ENCODE measurements around the gene PRAMEF2.
"Not testable (repeated sequence)": the region's sequence is repeated elsewhere in the genome, so short reads cannot be mapped to it uniquely, and the experiment has no call there.

PRAMEF2 gene

DNA sequence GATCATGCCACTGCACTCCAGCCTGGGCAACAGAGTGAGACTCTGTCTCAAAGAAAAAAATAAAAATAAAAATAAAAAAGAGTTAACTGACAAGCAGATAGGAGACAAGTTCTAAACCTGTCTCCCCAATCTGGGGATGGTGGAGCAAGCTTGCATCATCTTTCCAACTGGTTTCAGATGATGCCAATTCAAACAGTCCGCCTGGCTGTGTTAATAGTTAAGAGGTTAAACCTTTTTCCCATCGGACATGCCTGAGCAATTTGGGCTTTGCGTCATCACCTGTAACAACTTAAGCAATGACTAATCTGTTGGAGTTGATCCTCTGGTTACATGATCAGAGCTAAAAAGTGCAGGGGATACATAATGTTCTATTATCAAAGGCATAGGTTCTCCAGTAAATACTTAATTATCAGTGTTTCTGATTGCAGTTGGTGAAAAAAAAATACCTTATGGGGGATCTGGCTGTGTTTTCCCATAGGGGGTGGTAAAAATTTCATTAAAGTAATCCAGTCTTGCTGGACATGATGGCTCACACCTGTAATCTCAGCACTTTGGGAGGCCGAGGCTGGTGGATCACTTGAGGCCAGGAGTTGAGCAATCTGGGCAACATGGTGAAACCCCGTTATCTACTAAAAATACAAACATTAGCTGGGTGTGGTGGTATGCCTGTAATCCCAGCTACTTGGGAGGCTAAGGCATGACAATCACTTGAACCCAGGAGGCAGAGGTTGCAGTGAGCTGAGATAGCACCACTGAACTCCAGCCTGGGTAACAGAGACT, 47.1 kb downstream of the PRAMEF2 start:
- not testable (repeated sequence) for H3K4me3 Mint-ChIP-seq

More for the DNA sequence above, 47.1 kb downstream of the PRAMEF2 start:
- not testable (repeated sequence) for ATAC-seq (replicated peaks); H3K36me3 Mint-ChIP-seq; H3K27ac Mint-ChIP-seq; H3K4me1 Mint-ChIP-seq; DNase-seq; H3K27me3 Mint-ChIP-seq; H3K9me3 Mint-ChIP-seq
